Thyroid gland (tissue), 4 donors: ENCODE measurements around the gene SURF4.

Source experiments
- POLR2A ChIP-seq, 2 donors: fragments of 450-650 bp; IDR thresholded peaks; one replicate each; pipeline ENCODE4 v1.6.1; 2017; ENCODE audit warnings: antibody characterized with exemption in 2 of 2, mild to moderate bottlenecking in 2 of 2, moderate library complexity in 1 of 2
- TF ChIP-seq, protein P1 (sequence below), 6 experiments: fragments of 200-600 bp in 3 of 6; fragments of 450-650 bp in 3 of 6; sonication (generic) in 3 of 6; IDR thresholded peaks; one replicate each; pipeline ENCODE4 v1.5.1; 2016 to 2019; ENCODE audit warnings: antibody characterized with exemption in 6 of 6, mild to moderate bottlenecking in 2 of 6, inconsistent platforms in 1 of 6, moderate library complexity in 1 of 6

DNA sequence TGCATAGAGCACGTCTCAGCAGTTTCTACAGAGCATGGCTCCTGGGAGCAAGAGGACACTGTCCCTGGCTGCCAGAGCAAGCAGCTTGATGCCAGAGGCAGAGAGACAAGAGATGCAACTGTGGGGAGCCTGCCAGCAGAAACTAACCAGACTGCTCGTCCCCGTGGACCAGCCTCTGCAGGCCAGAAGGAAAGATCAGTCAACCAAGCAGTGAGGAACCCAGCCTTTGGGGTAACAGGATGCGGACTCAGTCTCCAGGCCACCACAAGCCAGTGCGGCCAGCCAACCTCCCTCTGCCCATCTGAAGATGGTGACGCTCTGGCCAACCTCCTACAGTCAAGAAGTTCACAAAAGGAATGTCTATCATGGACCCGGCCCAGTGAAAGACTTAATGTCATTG is 3.7 kb downstream of the SURF4 start:
- TF ChIP-seq, protein P1, sequence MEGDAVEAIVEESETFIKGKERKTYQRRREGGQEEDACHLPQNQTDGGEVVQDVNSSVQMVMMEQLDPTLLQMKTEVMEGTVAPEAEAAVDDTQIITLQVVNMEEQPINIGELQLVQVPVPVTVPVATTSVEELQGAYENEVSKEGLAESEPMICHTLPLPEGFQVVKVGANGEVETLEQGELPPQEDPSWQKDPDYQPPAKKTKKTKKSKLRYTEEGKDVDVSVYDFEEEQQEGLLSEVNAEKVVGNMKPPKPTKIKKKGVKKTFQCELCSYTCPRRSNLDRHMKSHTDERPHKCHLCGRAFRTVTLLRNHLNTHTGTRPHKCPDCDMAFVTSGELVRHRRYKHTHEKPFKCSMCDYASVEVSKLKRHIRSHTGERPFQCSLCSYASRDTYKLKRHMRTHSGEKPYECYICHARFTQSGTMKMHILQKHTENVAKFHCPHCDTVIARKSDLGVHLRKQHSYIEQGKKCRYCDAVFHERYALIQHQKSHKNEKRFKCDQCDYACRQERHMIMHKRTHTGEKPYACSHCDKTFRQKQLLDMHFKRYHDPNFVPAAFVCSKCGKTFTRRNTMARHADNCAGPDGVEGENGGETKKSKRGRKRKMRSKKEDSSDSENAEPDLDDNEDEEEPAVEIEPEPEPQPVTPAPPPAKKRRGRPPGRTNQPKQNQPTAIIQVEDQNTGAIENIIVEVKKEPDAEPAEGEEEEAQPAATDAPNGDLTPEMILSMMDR (IDR thresholded peaks at IDR 0.05) = no peak
- no peak for TF ChIP-seq POLR2A (IDR thresholded peaks at IDR 0.05)
